Femur (tissue), 1 donor: ENCODE measurements around the gene HYAL1.
A peak's percentile ranks its signal among the peaks of the same experiment; 100 is the strongest.

ENCODE experiments used
- DNase-seq: peaks from one replicate; pipeline ENCODE4 v3.0.0-alpha.2; 2017

The HYAL1 gene, protein sequence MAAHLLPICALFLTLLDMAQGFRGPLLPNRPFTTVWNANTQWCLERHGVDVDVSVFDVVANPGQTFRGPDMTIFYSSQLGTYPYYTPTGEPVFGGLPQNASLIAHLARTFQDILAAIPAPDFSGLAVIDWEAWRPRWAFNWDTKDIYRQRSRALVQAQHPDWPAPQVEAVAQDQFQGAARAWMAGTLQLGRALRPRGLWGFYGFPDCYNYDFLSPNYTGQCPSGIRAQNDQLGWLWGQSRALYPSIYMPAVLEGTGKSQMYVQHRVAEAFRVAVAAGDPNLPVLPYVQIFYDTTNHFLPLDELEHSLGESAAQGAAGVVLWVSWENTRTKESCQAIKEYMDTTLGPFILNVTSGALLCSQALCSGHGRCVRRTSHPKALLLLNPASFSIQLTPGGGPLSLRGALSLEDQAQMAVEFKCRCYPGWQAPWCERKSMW

DNA sequence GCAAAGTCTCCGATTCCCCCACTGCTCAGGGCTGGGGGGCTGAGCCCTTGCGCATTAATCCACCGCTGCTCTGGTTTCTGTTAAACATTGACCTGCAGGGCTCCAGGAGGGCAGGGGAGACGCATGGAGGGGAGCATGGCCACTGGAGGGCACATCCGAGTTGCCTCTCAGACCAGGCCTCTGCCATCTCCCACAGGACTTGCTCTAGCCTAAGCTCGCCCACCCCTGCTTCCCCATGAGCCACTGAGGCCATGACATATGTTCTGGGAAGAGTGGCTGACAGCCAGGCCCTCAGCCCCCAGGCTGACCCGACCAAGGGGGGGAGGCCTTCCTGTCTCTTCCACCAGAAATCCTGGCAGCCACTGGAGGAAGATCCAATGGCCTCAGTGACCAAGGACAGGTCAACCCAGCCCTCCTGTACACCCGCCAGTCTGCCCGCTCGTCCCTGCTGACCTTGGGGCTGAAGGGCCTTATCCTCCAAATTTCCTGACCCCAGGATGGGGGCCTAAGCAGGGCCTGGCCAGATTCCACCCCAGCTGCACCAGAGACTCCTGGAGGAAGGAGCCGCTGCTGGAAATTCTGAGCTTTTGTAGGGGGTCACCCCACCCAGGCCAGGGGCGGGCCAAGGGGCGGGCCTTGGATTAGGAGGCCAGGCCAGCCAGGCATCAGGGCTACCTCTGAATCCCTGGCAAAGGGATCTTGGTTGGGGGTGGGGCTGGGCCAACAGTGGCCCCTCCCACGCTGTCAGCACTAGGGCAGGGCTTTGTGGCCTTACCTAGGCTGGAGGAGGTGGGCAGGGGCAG, at the start of gene HYAL1:
Gene HYAL1, minus strand, starts transcription at position 562 of the 803 bp plus-strand sequence. CDS start 618 bp downstream, outside the sequence.
- DNase-seq, result peak; percentile 71

DNA sequence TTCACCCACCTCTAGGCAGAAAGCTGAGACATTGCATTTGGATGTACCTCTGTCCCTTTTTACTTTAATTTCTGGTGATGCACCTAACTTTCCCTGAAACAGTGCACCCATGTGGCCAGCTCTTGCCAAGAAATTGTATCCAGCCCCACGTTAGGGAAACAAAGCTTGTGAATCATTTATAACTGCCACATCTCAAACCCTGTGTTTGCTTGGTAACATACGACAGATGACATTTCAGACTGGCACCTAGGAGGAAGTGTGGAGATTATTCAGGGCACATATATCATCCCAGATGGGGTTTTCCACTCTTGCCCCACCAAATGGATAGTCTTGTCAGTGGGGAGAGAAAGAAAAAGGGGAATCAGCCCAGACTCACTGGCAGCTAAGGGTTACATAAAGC, 49.4 kb upstream of the HYAL1 start:
- DNase-seq, result no peak

DNA sequence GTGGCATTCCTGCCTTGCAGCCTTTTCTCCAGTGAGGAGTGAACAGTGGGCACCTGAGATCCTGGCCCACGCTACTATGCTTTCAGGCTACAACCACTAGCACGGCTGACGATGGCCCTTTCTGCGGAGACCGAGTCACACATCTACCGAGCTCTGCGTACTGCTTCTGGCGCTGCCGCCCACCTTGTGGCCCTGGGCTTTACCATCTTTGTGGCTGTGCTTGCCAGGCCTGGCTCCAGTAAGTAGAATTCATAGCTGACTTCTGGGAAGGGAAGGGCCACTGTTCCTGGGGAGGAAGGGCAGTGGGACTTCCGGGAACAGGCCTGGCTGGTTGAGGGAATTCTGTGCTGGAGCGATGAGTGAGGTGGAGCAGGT, 47.9 kb upstream of the HYAL1 start:
- DNase-seq, result no peak

DNA sequence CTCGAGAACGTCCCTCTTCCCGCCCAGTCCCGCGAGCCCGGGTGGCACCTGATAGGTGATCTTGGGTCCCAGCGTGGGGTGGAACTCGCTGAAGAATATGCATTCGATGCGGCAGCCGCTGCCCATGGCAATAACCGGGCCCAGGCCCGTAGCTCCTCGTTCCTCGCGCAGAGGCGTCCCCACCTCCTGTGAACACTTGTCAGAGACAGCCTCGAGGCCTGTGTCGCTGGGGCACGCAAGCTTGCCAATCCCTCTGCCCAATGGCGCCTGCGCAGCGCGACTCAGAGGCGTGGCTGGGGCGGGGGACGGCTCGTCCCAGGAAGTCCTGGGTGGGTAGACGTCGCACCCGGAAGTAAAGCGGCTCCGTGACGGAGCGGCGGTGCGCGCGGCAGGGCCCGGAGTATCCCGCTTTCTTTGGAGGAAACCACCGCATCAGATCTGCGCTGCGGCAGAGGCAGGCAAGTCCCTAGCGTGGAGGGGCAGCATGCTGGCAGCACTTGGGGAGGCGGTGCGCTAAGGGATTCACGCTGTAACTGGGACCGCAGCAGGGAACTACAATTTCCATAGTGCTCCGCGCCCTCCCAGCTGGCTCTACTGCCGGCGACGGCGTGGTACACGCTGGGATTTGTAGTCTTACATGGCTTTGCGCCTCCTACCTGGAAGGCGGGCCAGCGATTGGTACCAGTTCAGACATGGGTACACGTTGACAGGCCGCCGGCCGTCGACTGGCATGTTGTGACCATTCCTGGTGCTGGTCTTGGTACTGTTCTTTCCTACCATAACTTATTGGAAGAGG, 47.4 kb upstream of the HYAL1 start, which contains the start of the genes CYB561D2 and NPRL2:
Gene CYB561D2, plus strand, starts transcription at position 336 of the 796 bp plus-strand sequence. CDS start 572 bp downstream, outside the sequence.
Gene NPRL2, minus strand, starts transcription at position 249 of the 796 bp plus-strand sequence. Its CDS starts 123 bp downstream, at position 126.
- DNase-seq, result peak; percentile 98

DNA sequence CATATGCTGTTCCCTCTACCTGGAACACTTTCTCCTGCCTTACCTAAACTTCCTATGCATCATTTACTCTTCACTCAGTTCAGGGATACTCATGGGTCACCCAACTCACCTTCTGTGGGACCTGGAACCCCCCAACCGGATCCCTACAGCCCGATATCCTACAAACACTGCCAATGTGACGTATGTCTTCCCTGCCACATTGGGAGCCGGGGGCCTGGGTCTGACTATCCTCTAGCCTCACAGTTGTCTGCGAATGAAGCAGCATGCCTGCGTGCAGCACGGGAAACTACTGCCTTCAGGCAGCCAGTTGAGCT, 46.8 kb upstream of the HYAL1 start:
- no peak for DNase-seq

DNA sequence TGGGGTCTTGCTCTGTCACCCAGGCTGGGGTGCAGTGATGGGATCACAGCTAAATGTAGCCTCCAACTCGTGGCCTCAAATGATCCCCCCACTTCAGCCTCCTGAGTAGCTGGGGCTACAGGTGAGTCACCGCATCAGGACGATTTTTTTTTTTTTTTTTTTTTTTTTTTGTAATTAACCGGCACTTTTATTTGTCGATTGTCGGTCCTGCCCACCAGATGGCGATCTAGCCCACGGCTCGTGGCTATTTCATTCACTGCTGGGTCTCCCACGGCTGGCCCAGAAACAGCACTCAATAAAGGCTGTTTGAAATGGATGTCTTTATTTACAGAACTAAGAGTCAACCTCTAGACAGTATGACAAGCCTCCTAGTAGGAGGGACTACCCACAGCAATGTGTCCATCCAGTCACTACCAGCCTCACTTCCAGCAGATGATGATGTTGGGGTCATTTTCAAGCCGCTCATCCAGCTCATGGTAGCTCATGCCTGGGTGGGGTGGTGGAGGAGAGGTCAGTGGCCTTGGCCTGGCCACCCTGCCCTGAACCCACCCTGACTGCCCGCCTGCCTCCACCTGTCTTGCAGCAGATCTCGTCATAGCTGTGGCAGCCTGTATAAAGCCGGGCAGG, 43.9 kb upstream of the HYAL1 start:
- peak; percentile 83 for DNase-seq

DNA sequence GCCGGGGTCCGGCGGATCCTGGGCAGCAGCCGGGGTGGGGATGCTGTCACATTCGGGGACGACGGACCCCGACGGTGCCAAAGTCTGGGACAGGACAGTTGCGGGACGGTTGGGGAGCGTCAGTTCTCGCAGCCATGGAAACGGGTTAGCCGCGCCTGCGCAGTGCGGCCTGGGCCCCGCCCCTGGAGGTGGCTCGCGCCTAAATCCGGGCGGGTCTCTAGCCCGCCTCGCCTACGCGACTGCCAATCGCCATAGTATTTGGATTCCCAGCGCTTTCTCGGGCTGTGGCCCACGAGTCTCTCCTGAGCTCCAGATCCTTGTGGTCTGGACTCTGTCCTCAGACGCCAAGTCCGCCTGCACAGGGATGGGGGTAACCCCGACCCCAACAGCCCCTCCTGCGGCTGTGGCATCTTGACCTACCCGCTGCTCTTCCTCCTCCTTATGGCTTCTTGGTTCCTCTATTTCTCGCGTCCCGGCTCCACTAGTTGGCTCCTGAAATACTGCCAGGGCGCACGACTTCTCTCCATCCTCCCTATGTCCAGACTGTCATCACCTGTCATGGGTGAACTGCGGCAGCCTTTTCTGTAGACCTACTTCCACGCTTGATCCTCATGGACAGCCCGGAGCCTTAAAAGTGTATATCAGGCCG, 42.3 kb upstream of the HYAL1 start, which contains the start of gene ZMYND10:
Gene ZMYND10, minus strand, starts transcription at position 147 of the 649 bp plus-strand sequence. CDS start 153 bp downstream, outside the sequence.
- DNase-seq, result peak; percentile 80

DNA sequence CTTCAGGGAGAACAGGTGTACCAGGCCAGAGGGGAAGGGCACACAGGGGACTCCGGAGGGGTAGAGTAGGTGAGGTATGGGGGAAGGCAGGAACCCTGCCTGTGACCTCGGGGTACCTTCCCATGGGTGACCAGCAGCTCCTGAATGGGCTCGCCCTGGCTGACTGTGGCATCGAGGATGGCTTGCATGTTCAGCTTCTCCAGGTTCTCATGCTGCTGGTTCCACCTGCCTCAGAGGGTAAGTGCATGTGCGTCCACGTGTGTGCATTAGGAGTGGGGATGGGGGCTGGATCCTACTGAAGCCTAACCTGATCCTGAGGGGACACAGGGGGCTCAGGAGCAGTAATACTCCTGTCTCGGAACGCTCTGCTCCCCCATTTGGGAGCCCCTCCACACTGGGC, 41.6 kb upstream of the HYAL1 start:
- no peak for DNase-seq

DNA sequence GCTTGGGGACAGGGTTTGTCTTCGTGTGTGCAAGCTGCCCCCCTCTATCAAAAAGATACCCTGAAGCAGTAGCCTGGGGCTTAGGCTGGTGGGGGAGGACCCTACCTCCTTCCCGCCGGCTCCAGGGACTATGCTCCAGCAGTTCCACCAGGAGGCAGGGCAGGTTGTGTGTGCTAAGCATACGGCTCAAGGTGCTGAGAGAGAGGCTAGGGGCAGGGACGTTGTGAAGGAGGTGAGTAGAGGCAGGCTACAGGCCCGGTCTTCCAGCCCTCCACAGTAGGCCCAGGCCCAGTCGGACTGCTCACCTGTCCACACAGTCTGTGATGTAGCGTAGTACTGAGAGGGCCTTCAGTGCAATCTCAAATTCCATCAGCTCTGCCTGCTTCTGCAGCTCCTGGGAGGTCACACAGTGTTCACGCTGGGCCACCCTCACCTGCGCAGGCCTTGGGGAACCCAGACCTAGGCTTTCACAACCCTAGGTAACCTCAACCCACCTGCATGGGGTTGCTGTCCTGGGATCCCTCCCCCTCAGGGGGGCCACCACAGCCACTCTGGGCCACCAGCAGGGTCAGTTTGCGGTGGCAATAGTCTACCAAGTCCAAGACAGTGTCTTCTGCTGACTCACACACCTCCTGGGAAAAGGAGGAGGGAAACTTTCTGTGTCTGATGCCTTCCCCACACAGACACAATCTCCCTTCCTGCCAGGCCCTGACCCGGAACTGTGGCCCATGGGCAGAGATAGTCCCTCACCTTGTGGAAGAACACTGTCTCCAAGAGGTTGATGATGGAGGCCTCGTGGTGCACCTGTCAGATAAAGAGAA, 39.6 kb upstream of the HYAL1 start:
- DNase-seq, result no peak

DNA sequence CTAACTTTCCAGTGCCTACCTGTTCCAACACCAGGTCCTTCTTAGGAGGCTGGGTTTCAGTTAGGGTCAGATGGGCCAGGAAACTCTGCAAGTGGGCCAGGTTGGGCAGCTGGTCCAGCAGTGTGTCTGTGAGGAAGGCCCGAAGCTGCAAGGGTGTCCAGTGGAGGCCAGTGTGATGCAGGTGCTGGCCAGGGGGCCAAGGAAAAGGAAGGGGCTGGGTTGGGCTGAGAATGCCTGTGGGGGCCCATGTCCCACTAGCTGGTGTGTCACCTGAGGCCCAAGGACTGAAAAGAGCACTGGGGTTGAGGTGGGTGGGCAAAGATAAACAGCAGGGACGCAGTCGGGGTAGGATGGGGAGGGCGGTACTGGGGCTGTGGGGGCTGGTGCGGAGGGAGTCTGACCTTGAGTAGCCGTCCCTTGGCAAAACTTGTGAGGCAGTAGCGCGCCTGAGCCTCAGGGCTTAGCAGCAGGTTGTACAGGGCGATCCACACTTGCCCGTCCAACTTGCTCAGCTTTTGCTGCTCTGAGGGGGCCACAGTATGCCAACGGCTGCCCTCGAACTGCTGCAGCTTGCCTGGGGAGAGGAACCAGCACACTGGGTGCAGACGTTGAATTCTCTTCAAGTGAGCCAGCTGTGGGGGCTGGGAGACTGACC, 38.7 kb upstream of the HYAL1 start:
- DNase-seq, result no peak

DNA sequence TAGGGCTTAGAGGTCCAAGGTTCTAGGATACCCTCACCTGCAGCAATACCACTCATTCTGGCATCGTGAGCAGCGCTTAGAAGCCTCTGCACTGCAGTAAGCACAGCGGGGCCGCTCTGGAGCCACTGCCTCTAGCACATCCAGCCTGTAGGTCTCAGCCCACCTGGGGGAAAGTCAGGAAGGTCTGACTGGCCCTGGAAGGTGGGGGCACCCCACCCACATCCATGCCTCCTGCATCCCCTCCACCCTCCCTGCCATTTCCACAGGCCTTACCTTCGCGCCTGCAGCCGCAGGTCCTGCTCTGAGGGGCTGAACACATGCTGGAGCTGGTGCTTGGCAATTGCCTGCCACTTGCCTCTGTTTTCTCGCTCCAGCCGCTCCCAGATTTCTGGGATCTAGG, 38.2 kb upstream of the HYAL1 start:
- DNase-seq, result no peak

DNA sequence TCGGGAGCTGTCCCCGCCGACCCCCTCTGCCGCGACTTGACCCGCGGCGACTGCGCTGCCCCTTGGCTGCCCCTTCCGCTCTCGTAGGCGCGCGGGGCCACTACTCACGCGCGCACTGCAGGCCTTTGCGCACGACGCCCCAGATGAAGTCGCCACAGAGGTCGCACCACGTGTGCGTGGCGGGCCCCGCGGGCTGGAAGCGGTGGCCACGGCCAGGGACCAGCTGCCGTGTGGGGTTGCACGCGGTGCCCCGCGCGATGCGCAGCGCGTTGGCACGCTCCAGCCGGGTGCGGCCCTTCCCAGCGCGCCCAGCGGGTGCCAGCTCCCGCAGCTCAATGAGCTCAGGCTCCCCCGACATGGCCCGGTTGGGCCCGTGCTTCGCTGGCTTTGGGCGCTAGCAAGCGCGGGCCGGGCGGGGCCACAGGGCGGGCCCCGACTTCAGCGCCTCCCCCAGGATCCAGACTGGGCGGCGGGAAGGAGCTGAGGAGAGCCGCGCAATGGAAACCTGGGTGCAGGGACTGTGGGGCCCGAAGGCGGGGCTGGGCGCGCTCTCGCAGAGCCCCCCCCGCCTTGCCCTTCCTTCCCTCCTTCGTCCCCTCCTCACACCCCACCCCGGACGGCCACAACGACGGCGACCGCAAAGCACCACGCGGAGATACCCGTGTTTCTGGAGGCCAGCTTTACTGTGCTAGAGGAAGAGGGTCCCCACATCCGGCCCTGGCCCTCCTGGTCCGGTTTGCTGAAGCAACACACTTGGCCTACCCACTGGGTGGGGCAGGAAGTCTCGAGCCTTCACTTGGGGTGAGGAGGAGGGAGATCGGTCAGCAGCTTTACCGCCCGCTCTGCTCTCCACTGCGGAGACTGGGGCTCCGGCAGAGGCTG, 37.3 kb upstream of the HYAL1 start, which contains the start of gene RASSF1:
Gene RASSF1, minus strand, starts transcription at position 389 of the 882 bp plus-strand sequence. Its CDS starts 31 bp downstream, at position 358.
- DNase-seq, result peak; percentile 90

DNA sequence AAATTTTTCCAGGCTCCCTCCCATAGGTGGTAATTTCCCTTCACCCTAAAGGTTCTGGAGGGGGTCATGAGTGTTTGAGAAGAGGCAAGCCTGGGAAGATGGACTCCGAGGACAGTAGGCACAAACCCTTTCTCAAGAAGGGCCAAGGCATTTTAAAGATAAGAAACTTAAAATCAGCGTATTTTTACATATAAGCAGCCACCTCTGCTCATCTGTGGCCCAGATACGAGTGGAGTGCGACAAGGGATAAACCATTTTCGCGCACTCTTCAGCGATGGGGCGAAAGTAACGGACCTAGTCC, 36.7 kb upstream of the HYAL1 start:
- DNase-seq, result no peak

DNA sequence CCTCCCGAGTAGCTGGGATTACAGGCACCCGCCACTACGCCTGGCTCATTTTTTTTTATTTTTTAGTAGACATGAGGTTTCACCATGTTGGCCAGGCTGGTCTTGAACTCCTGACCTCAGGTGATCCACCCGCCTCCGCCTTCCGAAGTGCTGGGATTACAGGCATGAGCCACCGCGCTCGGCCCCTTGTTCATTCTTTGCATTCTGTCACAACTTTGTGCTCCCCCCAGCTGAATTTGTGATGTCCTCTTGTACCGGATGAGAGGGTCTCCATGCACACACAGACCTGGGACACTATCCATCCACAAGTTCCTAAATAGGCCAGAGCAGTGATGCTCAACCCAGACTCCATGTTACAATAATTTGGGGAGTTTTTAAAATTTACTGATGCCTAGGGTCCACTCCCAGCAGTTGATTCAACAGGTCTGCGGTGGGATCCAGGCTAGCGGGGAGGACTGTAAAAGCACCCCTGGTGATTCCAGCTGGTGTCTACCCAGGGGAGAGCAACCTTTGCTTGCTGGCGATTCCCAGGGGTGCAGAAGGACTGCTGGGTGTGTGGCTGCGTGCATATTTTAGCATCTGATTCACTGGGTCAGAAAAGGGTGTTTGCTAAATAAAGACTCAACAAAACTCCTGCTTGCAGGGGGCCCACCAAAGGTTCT, 36.2 kb upstream of the HYAL1 start:
- DNase-seq, result no peak

DNA sequence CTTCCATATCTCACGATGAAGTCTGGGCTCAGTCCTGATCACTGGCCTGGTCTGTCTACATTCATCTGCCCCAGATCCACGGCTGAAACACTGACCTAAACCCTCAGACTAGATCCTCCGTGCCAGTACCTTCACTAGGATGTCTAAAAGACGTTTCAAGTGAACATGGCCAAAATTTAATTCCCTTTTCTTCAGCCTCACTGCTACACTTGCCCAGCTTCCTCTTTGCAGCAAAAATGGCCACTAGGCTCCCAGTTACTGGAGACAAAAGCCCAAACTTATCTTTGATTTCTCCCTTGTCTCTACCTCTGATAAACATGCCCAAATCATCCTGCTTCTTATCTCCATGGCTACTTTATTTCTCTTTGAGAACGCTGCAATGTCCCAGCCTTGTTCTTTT, 35.6 kb upstream of the HYAL1 start:
- DNase-seq, result no peak

DNA sequence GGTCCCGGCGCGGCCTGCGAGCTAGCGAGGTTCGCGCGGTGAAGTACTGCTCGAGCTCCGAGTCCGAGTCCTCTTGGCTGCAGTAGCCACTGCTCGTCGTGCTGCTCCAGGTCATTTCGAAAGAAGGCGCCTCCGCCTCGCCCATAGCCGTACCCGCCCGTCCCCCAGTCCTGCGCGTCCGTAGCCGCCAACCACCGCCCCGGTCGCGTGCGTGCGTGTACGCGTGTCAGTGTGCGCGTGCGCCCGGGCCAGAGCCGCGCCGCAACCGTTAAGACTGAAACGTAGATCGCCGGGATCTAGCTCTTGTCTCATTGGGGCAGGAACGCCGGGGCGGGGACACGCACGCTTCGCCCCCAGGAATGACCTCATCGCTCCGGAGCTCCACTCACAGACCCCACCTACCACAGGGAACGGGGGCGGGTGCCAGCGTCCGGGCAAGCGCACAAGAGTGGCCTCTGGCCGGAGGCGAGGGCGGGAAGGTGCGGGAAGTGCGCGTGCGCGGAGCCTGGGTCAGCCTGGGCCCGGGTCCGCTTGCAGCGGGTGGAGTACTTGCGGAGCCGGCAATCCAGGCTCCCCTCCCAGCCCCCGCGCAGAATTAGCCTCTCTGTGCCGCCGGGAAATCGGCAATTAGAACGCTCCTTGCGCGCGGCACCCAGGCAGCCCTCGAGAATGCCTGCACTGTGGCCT, 33.9 kb upstream of the HYAL1 start:
- DNase-seq, result peak; percentile 100

DNA sequence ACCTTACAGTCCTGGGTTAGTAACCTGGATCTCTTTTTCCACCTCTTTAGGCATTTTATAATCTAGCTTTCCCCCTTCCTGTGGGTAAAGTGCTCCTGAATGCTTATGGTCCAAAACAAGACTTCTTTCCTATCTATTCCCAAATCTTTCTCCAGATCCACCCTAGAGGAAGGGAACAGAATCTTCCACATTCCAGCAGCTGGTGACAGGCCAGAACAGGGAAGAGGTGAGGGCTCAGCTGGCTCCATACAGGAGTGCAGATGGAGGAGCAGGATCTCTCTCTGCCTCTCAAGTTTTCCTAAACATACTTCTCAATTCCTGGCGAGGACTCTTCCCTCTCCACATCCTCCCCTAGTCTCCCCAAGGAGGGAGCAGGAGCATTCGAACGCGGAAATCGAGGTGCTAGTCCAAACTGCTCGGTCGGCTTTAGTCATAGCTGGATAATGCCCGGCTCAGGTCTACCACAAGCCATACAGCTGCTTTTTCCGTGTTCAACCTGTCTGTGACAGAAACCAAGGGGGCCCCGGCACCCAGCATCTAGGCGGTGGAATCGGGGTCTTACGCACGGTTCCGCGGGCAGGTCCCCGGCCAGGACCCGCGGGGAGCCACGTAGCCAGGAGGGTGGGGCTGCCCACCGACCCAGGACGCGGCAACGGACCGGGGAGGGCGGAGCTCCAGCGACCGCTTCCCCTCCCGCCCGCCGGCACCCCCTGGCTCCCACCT, 33.2 kb upstream of the HYAL1 start:
- DNase-seq, result no peak
